ENCODE results near the gene APOO. TPM values are rescaled to one million over a fixed set of nuclear protein-coding genes. Genes with fewer than 3 reads are reported as not detected.

APOO gene
- total and polyA plus RNA-seq, 2 experiments from 2014 or later = 32.8 to 72.4 TPM

DNA sequence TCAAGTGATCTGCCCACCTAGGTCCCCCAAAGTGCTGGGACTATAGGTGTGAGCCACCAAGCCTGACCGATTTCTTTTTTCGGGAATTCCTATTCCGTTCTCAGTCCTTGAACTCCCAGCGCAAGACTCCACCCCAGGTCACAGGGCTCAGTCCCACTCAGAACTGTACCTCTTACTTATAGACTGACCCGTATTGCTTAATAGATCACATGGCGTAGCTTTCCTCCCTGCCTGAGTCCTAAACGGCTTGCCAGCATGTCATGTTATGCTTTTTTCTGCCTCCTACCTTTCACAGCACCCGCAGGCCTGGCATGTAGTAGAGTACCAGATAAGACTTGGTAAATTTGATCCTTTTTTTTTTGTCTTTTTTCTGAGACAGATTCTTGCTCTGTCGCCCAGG lies 102.3 kb downstream of the APOO start:
- H3K79me2 ChIP-seq (replicated peaks; ENCODE audit: insufficient read depth) = no peaks in the 10 kb centered on the region
- no peak overlapping the region for H3K4me3 ChIP-seq
- no peak for ATAC-seq
- Mint-ChIP-seq H3K27ac (no peak overlapping the region), H3K27me3 (ENCODE audit: insufficient read depth, low read depth, poor library complexity) (peaks cover 2% of the 10 kb centered on the region), H3K36me3 (ENCODE audit: low read depth) (no peaks in the 10 kb centered on the region), H3K4me3 (no peak overlapping the region), H3K4me1 (peaks cover 8% of the 10 kb centered on the region), H3K9me3 (no peaks in the 10 kb centered on the region)
- H3K27ac ChIP-seq (ENCODE audit: low read depth) = no peak overlapping the region
- H3K4me1 ChIP-seq (ENCODE audit: insufficient read depth) = no peaks in the 10 kb centered on the region
- no peaks in the 10 kb centered on the region for H3F3A ChIP-seq (replicated peaks; ENCODE audit: low read depth)
- TF ChIP-seq POLR2AphosphoS5 (IDR thresholded peaks at IDR 0.05; ENCODE audit: low read depth) = no peak
- H3K27me3 ChIP-seq (ENCODE audit: insufficient read depth) = no peaks in the 10 kb centered on the region
- no peaks in the 10 kb centered on the region for H3K9me2 ChIP-seq (ENCODE audit: insufficient read depth)
- DNase-seq (ENCODE audit: low spot score) = no peak
- H3K36me3 ChIP-seq (ENCODE audit: insufficient read depth) = no peaks in the 10 kb centered on the region
- H4K20me1 ChIP-seq (replicated peaks; ENCODE audit: insufficient read depth) = no peaks in the 10 kb centered on the region
- no peak overlapping the region for H3K4me2 ChIP-seq
- H2AFZ ChIP-seq = no peak overlapping the region

GRCh38 chrX:23804578-23804977 lies 103.2 kb downstream of the APOO start:
- Mint-ChIP-seq H3K9me3 (no peaks in the 10 kb centered on the region), H3K4me1 (peaks cover 8% of the 10 kb centered on the region), H3K27me3 (ENCODE audit: insufficient read depth, low read depth, poor library complexity) (peaks cover 2% of the 10 kb centered on the region), H3K4me3 (no peak overlapping the region), H3K36me3 (ENCODE audit: low read depth) (no peaks in the 10 kb centered on the region), H3K27ac (no peak overlapping the region)
- TF ChIP-seq ZNF114 (CRISPR knock-in tag; IDR thresholded peaks at IDR 0.05) = no peak
- TF ChIP-seq, protein P1, sequence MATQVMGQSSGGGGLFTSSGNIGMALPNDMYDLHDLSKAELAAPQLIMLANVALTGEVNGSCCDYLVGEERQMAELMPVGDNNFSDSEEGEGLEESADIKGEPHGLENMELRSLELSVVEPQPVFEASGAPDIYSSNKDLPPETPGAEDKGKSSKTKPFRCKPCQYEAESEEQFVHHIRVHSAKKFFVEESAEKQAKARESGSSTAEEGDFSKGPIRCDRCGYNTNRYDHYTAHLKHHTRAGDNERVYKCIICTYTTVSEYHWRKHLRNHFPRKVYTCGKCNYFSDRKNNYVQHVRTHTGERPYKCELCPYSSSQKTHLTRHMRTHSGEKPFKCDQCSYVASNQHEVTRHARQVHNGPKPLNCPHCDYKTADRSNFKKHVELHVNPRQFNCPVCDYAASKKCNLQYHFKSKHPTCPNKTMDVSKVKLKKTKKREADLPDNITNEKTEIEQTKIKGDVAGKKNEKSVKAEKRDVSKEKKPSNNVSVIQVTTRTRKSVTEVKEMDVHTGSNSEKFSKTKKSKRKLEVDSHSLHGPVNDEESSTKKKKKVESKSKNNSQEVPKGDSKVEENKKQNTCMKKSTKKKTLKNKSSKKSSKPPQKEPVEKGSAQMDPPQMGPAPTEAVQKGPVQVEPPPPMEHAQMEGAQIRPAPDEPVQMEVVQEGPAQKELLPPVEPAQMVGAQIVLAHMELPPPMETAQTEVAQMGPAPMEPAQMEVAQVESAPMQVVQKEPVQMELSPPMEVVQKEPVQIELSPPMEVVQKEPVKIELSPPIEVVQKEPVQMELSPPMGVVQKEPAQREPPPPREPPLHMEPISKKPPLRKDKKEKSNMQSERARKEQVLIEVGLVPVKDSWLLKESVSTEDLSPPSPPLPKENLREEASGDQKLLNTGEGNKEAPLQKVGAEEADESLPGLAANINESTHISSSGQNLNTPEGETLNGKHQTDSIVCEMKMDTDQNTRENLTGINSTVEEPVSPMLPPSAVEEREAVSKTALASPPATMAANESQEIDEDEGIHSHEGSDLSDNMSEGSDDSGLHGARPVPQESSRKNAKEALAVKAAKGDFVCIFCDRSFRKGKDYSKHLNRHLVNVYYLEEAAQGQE (IDR thresholded peaks at IDR 0.05; ENCODE audit: unreplicated experiment) = no peak
- no peak for TF ChIP-seq ZNF462 (CRISPR knock-in tag; IDR thresholded peaks at IDR 0.05)
- no peak for TF ChIP-seq ZNF331 (CRISPR knock-in tag; IDR thresholded peaks at IDR 0.05; ENCODE audit: low read depth)
- TF ChIP-seq STAT1 (IDR thresholded peaks at IDR 0.05; ENCODE audit: unreplicated experiment) = no peak
- Histone ChIP-seq H3K4me3 (no peak overlapping the region), H3F3A (replicated peaks; ENCODE audit: low read depth) (no peaks in the 10 kb centered on the region), H3K79me2 (replicated peaks; ENCODE audit: insufficient read depth) (no peaks in the 10 kb centered on the region), H3K27ac (ENCODE audit: low read depth) (no peak overlapping the region), H2AFZ (no peak overlapping the region), H4K20me1 (replicated peaks; ENCODE audit: insufficient read depth) (no peaks in the 10 kb centered on the region), H3K27me3 (ENCODE audit: insufficient read depth) (no peaks in the 10 kb centered on the region), H3K9me2 (ENCODE audit: insufficient read depth) (no peaks in the 10 kb centered on the region), H3K36me3 (ENCODE audit: insufficient read depth) (no peaks in the 10 kb centered on the region), H3K4me2 (no peak overlapping the region), H3K4me1 (ENCODE audit: insufficient read depth) (no peaks in the 10 kb centered on the region)
- ATAC-seq (no peak), DNase-seq (ENCODE audit: low spot score) (no peak)
